ENCODE data around the gene GMCL2.

Gene GMCL2

GRCh38 chr5:178187014-178187413, at the start of gene GMCL2:
TSS of gene GMCL2 (minus strand) at chr5:178187371. CDS start at chr5:178187299, 72 bp downstream.
- no peak within 1 kb of the TSS for H3K4me3 ChIP-seq (ENCODE audit: low read depth, low read length)
- DNase-seq (ENCODE audit: low read depth), result no peak
- no peak for TF ChIP-seq POLR2A (IDR thresholded peaks at IDR 0.05; ENCODE audit: extremely low read depth, insufficient read length)

- TF ChIP-seq CTCF (IDR thresholded peaks at IDR 0.05; ENCODE audit: low read depth, low read length) (no peak), MAX (IDR thresholded peaks at IDR 0.05; ENCODE audit: low read depth, low read length) (0 out of 2 replicates have a peak, but pooled peaks have one; percentile 7)
- no peak overlapping the region for H3K4me3 ChIP-seq (ENCODE audit: low read depth, low read length)
- DNase-seq (ENCODE audit: low read depth), result no peak
Observed at GRCh38 chr5:178236679-178237078, 49.5 kb upstream of the GMCL2 start.

GRCh38 chr5:178236126-178236525, 49.0 kb upstream of the GMCL2 start:
- no peak for DNase-seq (ENCODE audit: low read depth)
- no peak overlapping the region for H3K4me3 ChIP-seq (ENCODE audit: low read depth, low read length)
- TF ChIP-seq POLR2A (IDR thresholded peaks at IDR 0.05; ENCODE audit: extremely low read depth, insufficient read length), result no peak
- no peak for TF ChIP-seq CTCF (IDR thresholded peaks at IDR 0.05; ENCODE audit: low read depth, low read length)
- no peak for TF ChIP-seq MAX (IDR thresholded peaks at IDR 0.05; ENCODE audit: low read depth, low read length)
- no peak for TF ChIP-seq MYC (IDR thresholded peaks at IDR 0.05; ENCODE audit: low read depth, low read length)

- no peak for TF ChIP-seq MAX (IDR thresholded peaks at IDR 0.05; ENCODE audit: low read depth, low read length)
- no peak for TF ChIP-seq MYC (IDR thresholded peaks at IDR 0.05; ENCODE audit: low read depth, low read length)
- no peak for TF ChIP-seq CTCF (IDR thresholded peaks at IDR 0.05; ENCODE audit: low read depth, low read length)
- TF ChIP-seq POLR2A (IDR thresholded peaks at IDR 0.05; ENCODE audit: extremely low read depth, insufficient read length), result no peak
- no peak for DNase-seq (ENCODE audit: low read depth)
- no peak overlapping the region for H3K4me3 ChIP-seq (ENCODE audit: low read depth, low read length)
Observed at GRCh38 chr5:178235588-178235974, 48.4 kb upstream of the GMCL2 start.

GRCh38 chr5:178234750-178235587, 47.8 kb upstream of the GMCL2 start:
- peak; percentile 82 for DNase-seq (ENCODE audit: low read depth)
- H3K4me3 ChIP-seq (ENCODE audit: low read depth, low read length), result no peak overlapping the region
- peak; percentile 85 for TF ChIP-seq CTCF (IDR thresholded peaks at IDR 0.05; ENCODE audit: low read depth, low read length)
- peak; percentile 74 for TF ChIP-seq MAX (IDR thresholded peaks at IDR 0.05; ENCODE audit: low read depth, low read length)
- TF ChIP-seq POLR2A (IDR thresholded peaks at IDR 0.05; ENCODE audit: extremely low read depth, insufficient read length), result no peak

- no peak for DNase-seq (ENCODE audit: low read depth)
- no peak overlapping the region for H3K4me3 ChIP-seq (ENCODE audit: low read depth, low read length)
- TF ChIP-seq POLR2A (IDR thresholded peaks at IDR 0.05; ENCODE audit: extremely low read depth, insufficient read length) (no peak), MYC (IDR thresholded peaks at IDR 0.05; ENCODE audit: low read depth, low read length) (no peak), MAX (IDR thresholded peaks at IDR 0.05; ENCODE audit: low read depth, low read length) (no peak), CTCF (IDR thresholded peaks at IDR 0.05; ENCODE audit: low read depth, low read length) (no peak)
Observed at GRCh38 chr5:178234121-178234749, 47.1 kb upstream of the GMCL2 start.
